Ishikawa (cell line): ENCODE results near the gene PMIS2.

Source experiments
- CEBPB ChIP-seq: IDR thresholded peaks from 2 replicates; pipeline ENCODE4 v1.6.1; 2012
- CREB1 ChIP-seq: IDR thresholded peaks from 2 replicates; pipeline ENCODE4 v1.6.1; 2012; ENCODE audit warnings: low read depth
- EGR1 ChIP-seq: IDR thresholded peaks from 2 replicates; pipeline ENCODE4 v1.6.1; 2012
- EP300 ChIP-seq: IDR thresholded peaks from 2 replicates; pipeline ENCODE4 v1.6.1; 2012; ENCODE audit warnings: borderline replicate concordance
- FOXM1 ChIP-seq: IDR thresholded peaks from 2 replicates; pipeline ENCODE4 v1.6.1; 2012; ENCODE audit warnings: low read depth, borderline replicate concordance
- MAX ChIP-seq: IDR thresholded peaks from 2 replicates; pipeline ENCODE4 v1.6.1; 2012
- RAD21 ChIP-seq: IDR thresholded peaks from 2 replicates; pipeline ENCODE4 v1.6.1; 2012; ENCODE audit warnings: low read depth
- REST ChIP-seq: IDR thresholded peaks from 2 replicates; pipeline ENCODE4 v1.6.1; 2012; ENCODE audit warnings: low read depth, mild to moderate bottlenecking
- TAF1 ChIP-seq: IDR thresholded peaks from 2 replicates; pipeline ENCODE4 v1.6.1; 2012; ENCODE audit warnings: low read depth, mild to moderate bottlenecking
- TEAD4 ChIP-seq: IDR thresholded peaks from 2 replicates; pipeline ENCODE4 v1.6.1; 2012
- USF1 ChIP-seq: IDR thresholded peaks from 2 replicates; pipeline ENCODE4 v1.6.1; 2012
- YY1 ChIP-seq: IDR thresholded peaks from 2 replicates; pipeline ENCODE4 v1.6.1; 2012; ENCODE audit warnings: low read depth
- ZBTB7A ChIP-seq: IDR thresholded peaks from 2 replicates; pipeline ENCODE4 v1.6.1; 2012; ENCODE audit warnings: low read depth

- TF ChIP-seq EP300 (no peak), MAX (no peak), YY1 (no peak), EGR1 (no peak), CEBPB (no peak), REST (no peak), TAF1 (no peak), RAD21 (no peak), TEAD4 (no peak), FOXM1 (no peak), ZBTB7A (no peak), CREB1 (no peak), USF1 (no peak)
Observed at GRCh38 chr19:35622750-35623149, 36.8 kb downstream of the PMIS2 start.
